Stimulated activated CD4-positive, alpha-beta T cell treated with anti-CD3 and anti-CD28 coated beads, Interleukin-15, amount 100 ng/mL, for 48 hours (primary cell): ENCODE measurements around the gene RAD51B.
A peak's percentile ranks its signal among the peaks of the same experiment; 100 is the strongest.
"Not testable (repeated sequence)": the region's sequence is repeated elsewhere in the genome, so short reads cannot be mapped to it uniquely, and the experiment has no call there.

Experiments used
- DNase-seq, 2 donors: peaks; one replicate each; pipeline ENCODE4 v3.0.0-alpha.2; 2020; ENCODE audit warnings: low read depth in 2 of 2

RAD51B gene

DNA sequence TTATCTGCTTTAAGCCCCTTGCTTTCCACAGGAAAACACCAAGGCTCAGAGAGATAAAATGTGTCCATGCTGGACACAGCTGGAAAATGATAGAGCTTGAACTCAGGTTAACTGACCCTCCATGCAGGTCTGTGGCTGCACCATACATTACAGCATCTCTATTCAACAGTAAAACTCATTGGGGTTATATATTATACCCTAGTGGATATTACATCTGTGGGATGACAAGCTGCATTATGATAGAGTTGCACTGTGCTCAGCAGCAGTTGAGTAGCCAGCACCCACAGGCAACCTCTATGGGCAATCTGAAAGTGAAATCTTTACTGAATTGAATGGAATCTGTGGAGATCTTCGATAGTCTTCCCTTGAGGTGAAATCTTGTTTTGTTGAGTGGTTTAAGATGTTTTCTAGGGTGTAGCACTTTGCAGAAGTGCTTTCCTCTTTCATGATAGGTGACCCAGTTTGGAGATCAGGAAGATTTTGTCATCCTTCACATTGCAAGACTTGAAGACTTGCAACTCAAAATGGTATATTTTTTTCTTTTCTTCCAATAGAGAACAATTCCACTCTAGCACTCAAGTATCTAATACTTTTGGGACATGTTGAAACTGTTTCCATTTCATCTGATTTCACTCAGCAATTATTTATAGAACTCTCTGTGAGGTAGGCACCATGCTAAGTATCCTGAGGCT is 389.2 kb downstream of the RAD51B start:
- no peak for DNase-seq

DNA sequence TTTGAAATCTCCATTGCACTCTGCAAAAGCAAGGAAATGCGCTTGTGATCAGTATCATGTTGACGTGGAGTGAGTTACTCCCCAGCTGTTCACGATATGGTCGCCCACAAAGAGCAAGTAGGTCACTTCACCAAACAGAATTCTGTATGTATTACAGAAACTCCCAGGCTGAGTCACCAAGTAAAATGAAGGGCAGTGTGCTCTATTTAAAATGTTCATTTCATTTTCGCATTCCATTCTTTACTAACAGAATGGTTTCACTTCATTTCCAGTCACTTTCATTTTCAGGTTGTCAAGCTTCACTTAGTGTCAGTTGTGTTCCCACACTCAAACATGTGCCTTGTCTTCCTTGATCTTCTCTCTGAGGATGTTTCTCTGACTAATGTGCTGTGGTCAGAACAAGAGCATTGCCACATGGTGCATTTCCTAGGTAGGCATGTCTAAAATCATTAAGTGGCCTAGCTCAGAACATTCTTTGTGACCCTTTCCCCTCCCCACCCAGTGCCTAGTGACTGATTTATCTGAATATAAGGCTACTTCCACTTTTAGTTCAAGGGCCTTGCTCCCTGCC is 391.2 kb downstream of the RAD51B start:
- peak; percentile 21 to 27 for DNase-seq

DNA sequence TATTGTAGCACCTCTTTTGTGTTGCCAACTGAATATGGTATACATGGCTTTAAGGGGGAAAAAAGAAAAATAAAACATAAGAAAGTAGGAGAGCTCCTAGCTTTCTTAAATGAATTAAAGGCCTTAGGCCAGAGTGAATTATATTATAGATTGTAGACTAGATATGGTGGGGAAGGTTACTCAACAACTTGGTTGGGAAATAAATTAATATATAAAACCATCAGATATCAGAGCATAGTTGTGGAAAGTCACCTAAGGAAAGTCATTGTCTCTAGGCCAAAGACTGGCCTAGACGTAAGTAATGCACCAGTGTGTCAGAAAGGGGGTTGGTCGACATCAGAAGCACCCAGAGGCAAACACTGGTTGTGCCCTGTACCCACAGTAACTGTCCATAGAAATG is 391.8 kb downstream of the RAD51B start:
- no peak for DNase-seq

DNA sequence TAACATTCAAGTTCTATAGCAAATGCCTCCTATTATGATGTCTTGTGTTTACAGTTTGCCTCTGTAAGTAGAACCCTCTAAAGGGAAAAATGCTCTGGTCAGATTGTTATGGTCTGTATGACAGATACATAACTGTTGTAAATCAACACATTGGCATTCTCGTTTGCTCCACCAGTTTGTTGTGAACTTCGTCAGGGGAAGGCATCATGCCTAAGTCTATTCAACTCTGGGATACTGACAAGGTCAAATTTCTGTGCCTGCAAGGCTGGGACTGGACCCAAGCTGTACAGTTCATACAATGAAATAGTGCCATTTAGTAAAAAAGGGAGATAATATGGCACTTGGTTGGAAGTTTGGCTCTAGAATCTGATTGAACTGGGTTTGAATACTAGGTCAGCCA is 392.3 kb downstream of the RAD51B start:
- DNase-seq = no peak

DNA sequence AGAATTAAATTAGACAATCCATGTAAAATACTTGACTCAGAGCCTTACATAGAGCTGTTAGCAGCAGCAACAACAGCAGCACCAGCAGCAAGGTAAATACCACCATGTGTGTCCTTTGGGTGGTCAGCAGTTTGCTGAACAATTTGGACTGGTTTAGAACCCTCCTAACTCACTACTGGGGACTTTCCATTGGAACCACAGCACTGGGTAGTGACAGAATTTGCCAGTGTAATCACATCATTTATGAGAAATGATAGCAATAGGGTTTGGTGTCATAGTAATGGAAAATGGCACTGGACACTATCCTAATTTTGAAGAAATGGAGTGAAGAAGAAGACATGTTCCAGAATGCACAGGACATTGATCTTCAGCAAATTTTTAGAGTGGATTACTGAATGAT is 392.8 kb downstream of the RAD51B start:
- DNase-seq = no peak

DNA sequence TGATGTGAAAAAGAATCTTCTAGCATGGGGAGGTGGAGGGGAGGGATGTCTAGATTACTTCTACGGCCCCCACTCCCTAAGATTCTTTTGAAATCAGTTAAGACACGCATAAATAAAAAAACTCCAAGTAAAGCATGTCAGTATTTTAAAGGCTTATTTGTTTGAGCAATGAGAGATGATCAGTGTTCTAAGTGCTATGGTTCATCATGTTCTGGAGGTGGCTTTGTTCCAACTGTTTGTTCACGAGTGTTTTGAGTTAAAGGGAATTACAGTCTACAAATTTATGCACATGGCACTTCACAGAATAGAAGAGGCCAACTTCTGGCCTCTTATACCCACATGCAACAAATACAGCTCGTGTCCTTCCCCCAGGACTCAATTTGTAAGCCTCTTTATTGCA is 394.9 kb downstream of the RAD51B start:
- DNase-seq = no peak

DNA sequence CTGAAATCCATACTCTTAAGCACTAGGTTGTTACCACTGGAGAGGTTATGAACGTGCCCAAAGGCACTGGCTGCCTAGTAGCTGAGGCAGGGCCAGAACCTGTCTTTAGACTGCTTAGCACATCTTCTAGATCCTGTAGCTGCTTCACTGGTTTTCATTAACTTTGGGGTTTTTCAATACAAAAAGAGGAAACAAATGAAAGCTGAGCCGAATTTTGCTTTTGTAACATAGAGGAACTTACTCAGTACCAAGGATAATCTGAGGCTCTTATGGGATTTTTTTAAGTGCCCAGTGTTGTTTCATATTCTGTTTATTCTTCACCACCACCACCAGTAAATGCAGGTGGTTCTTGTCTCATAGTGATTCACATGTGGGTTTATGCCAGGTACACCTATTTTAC is 396.1 kb downstream of the RAD51B start:
- DNase-seq = no peak

DNA sequence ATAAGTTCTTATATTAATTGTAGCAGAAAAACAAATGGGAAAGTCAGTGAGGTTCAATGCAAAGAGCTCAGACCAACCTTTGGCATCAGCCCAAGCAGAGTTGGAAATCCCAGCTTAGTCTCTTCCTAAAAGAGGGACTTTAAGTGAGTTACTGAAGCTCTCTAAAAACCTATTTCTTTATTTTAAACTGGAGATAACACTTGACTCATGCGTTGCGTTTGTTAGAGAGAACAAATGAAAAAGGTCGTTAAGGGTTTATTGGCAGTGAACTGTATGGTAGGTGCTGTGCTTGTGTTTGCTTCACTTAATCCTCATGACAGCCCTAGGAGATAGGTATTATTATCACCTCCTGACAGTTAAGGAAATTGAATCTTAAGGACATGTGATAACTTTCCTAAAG is 396.5 kb downstream of the RAD51B start:
- DNase-seq = no peak

DNA sequence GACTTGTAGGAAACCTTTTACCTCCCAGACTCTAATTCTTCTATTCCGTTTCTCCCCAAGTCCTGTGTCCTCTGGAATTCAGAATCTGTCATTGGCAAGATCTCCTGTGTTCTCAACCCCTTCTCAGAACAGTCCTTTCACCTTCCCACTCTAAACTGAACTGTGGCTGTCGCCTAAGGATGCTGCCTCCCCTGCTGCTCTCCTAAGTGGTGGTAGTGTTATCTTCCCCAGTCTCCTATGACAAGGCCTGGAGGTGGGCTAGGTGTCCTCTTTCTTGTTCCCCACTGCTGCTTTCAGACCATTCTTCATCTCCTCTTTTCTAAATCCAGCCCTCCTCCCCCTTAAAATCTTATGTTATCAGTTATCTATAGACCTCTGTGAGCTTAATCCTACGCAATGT is 397.4 kb downstream of the RAD51B start:
- no peak for DNase-seq

DNA sequence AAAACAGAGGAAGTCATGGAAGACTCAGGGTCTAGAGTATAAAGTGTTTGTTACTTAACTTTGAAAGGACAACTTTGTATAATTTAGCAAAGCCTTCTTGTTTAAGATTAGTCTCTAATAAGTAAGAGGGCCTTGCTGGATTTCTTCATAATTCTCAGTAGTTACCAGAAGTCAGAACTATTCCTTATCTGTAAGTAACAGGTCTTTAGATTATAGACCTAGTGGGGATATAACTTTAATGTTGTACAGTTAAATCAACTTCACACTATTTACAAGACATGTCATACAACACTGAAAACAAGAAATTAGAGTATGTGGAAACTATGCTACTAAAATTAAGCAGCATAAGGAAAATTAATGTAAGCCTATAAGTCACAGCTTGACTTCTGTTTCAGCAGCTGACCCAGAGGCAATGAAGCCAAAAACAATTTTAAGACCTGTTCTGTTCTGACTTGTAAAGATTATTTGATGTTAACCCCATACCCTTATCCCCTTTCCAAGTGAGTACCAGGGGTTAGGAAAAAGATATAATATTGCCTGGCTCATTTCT is 398.3 kb downstream of the RAD51B start:
- DNase-seq = no peak

DNA sequence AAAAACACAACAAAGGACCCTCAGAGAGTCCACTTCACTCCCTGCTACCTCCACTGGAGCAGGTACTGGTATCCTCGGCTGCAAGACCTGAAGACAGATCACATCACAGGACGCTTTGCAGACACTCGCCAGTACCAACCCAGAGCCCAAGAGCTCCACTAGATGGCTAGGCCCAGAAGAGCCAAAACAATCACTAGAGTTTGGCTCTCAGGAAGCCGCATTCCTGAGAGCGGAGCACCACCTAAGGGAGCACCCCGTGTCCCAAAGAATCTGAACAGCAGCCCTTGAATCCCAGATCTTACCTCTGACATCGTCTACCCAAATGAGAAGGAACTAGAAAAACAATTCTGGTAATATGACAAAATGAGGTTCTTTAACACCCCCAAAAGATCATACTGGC is 399.8 kb downstream of the RAD51B start:
- no peak for DNase-seq

DNA sequence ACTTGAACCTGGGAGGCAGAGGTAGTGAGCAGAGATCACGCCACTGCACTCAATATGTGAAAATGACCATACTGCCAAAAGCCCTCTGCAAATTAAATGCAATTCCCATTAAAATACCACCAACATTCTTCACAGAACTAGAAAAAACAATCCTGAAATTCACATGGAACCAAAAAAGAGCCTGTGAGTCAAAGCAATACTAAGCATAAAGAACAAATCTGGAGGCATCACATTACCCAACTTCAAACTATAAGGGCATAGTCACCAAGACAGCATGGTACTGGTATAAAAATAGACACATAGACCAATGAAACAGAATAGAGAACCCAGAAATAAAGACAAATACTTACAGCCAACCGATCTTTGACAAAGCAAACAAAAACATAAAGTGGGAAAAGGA is 401.5 kb downstream of the RAD51B start:
- not testable (repeated sequence) for DNase-seq

DNA sequence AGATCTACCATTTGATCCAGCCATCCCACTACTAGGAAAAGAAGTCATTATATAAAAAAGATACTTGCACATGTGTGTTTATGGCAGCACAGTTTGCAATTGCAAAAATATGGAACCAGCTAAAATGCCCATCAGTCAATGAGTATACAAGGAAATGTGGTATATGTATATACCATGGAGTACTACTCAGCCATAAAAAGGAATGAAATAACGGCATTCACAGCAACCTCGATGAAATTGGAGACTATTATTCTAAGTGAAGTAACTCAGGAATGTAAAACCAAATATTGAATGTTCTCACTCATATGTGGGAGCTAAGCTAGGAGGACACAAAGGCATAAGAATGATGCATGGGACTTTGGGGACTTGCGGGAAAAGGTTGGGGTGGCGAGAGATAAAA is 402.6 kb downstream of the RAD51B start:
- DNase-seq = no peak

DNA sequence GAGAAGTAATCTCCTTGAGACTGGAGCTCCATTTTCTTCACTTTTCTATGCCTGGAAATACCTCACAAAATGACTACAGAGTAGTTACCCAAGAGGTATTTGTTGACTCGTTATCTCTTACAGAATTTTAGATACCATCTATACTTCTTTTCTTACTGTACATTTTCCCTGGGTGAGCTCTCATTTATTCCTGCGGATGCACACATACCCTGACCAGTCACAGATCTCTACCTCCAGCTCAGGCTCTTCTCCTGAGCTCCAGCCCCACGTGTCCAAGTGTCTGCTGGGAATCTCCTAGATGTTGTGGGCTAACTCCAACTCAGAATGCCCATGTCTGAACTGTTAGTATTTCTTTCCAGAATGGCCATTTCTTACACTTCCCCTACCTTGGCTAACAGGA is 403.1 kb downstream of the RAD51B start:
- no peak for DNase-seq

DNA sequence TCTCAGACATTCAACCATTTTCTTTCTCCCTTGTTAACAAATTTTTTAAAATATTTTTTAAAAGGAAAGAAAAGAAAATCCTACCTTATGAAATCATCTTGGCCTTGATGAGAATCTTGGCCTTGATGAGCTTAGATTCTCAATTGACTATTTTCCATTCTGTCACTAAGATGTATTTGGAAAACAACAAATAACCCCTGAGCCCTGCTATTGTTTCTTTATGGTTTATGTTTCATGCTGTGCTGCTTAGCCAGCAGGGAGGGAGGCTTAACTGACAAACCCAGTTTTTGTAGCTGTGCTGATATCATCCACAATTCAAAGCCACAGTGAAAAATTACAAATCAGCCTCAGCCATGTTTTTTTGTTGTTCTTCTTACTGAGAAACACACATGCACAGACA is 404.1 kb downstream of the RAD51B start:
- no peak for DNase-seq

DNA sequence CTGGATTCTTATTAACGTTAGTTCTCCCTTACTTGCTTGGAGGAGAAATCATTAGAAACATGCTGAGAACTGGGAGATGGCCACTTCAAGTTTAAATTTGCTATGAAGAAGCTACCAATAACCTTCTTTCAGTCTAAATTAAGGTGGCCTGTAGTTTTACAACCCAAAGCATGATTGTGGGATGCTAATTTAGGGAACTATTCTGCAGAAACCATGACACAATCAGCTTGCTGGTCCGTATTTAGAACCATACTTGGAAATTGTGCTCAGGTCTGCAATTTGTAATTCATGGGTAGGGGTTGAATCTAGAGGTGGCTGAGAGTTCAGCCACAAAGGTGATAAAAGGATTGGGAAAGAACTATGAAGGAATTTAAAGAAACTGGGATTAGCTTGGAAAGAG is 405.7 kb downstream of the RAD51B start:
- no peak for DNase-seq

DNA sequence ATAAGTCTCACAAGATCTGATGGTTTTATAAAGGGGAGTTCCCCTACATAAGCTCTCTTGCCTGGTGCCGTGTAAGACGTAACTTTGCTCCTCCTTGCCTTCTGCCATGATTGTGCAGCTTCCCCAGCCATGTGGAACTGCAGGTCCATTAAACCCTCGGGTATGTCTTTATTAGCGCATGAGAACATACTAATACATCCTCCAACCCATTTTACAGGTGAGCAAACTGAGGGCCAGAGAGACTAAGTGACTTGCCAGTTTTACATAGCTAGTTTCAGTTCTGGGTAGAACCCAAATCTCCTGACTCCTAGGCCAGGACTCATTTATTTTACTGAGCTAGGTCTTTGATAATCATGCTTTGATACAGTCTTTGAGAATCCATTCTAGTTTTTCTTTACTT is 406.9 kb downstream of the RAD51B start:
- DNase-seq = no peak

DNA sequence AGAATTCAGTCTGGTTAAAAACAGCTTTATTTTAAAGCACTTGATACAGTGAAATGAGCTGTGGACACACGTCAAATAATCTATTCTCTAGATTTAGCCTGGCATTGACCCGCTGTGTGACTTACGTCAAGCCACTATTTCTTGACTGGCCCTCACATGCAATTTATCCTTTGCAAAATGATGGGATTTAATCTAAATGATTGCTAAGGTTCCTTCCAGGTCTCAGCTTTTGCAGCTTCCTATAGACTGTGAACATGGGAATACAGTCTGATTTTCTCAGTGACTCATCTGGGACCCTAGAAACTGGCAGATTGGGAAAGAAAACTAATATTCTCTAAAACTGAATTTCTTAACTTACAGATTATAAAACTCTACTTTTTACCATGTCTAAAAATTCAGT is 409.1 kb downstream of the RAD51B start:
- no peak for DNase-seq

DNA sequence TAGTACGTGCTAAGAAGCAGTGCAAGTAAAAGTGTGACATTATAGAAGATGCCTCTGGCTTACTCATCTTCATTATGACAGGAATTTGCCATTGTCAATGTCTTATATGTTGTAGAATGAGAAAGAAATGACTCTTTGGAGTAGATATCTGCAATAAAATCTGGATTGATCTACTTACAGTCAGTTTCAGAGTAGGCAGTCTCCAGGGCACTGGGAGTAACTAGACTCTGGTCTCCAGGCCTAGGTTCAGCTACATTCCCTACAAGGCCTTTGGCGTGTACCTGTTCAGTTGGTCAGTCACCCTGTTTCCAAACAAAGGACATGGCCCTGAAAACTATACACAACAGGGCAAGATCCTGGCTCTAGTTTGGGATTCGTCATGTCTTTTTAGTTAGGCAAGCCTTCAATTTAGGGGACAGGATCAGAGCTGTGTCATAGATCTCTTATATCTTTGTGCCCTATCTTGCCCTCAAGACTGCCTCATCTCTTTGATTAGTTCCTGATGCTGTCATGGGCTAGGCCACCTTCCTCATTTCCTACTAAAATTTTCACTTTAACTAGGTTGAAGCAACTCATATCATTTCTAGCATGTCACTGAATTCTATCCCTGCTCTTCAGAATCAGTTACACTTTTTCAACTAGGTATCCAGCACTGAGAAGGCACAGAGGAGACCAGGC is 410.0 kb downstream of the RAD51B start:
- DNase-seq = no peak

DNA sequence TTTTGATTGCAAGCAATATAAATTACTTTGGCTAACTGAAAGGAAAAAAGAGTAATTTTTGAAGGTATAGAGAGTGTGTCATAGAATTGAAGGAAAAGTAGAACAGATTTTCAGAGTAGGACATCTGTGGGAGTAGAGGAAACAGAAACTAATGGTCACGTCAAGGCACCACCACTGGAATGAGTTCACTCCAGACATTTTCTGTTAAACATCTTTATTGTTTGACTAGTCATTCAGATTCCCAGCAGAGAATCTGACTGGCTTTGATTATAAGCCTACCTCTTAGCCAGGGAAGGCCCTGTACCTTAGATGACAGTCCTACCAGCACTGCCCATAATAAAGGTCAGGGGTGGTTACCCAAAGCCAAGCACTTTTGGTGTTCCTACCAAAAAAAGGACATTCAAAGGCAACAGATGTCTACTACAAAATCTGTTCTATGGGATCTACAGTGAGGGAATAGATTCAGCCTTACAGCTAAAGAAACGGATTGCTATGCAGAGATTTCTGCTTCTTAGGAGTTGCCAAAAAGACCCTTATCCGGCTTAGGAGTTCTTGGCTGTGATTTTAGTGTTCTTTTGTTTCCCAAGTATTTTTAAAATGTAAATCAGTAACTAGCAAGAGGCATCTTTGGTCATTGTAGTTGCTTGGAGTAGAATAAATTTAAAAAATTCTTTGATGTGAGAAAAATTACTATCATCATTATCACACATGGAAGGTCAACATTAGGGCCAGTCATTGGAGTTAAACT is 410.8 kb downstream of the RAD51B start:
- DNase-seq = no peak

DNA sequence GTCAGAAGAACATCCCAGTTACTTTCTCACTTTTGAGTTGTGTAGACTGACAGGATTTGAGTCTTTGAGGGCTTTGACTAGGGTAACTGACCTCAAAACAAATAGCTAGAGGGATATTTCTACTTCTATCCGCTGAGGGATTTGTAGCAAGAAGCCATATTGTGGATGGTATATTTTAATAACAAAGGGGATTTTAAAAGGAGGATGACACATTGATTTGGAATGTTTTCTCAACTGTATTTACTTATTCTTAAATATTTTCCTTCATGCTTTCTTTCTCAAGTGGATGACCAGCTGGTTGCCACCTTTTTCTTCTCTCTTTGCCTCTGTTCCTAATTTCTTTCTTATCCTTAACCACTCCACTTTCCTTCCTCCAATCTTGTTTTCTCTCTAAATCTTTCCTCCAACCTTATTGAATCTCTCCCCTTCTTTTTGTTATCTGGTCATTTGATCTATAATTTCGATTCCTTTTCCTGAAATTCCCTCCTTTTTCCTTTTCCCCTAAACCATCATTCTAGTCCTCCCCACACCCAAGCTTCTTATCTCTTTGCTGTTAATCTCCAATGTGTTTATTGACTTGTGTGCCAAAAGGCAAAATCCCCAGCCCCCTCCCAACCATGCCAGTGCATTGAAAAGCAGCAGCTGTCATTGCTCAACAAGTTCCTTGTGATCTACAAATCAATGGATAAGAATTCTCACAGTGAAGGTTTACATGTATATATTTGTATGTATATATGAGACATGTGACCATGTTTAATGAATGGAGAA is 411.6 kb downstream of the RAD51B start:
- DNase-seq = no peak

DNA sequence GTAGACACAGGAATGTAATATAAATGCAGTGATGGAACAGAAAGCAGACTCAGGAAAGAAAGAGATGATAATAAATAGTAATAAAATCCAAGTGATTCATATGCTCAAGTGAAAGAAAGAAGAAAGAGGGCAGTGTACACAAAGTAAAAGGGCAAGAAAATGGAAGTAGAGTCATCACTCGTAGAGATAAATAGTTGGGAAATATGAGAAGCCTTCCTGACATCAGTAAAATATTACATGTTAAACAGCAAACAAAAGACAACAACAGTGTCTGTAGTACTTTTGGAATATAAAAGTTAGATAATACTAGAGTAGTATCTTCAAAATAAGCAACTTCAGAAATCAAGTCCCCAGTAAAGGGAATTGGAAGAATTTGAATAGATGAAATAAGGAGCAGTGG is 412.3 kb downstream of the RAD51B start:
- no peak for DNase-seq
